ENCODE results near the gene CYP1B1.

DNA sequence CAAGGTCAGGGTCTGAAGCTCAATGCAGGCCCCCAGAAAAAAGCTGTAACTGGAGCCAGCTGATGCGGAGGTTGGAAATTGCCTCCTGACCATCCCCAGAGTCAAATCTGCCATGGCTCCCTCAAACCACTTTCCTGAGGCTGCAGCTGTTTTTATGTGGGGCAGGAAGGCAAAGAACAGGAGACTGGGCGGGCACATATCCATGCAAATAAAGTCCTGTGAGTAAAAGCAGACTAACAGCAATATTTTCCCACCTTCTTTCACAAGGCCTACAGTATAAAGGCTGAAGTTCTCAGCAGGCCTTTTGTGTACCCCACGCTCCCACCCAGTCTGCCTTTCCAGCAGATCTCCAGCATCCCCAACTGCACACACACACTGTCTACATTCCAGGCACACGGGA, 47.1 kb downstream of the CYP1B1 start:
- TF ChIP-seq, protein P1, sequence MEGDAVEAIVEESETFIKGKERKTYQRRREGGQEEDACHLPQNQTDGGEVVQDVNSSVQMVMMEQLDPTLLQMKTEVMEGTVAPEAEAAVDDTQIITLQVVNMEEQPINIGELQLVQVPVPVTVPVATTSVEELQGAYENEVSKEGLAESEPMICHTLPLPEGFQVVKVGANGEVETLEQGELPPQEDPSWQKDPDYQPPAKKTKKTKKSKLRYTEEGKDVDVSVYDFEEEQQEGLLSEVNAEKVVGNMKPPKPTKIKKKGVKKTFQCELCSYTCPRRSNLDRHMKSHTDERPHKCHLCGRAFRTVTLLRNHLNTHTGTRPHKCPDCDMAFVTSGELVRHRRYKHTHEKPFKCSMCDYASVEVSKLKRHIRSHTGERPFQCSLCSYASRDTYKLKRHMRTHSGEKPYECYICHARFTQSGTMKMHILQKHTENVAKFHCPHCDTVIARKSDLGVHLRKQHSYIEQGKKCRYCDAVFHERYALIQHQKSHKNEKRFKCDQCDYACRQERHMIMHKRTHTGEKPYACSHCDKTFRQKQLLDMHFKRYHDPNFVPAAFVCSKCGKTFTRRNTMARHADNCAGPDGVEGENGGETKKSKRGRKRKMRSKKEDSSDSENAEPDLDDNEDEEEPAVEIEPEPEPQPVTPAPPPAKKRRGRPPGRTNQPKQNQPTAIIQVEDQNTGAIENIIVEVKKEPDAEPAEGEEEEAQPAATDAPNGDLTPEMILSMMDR (IDR thresholded peaks at IDR 0.05; ENCODE audit: low read depth, low read length) = no peak
- TF ChIP-seq POLR2A (IDR thresholded peaks at IDR 0.05; ENCODE audit: extremely low read depth, insufficient read length) (no peak), MYC (IDR thresholded peaks at IDR 0.05; ENCODE audit: low read depth, low read length) (no peak), MAX (IDR thresholded peaks at IDR 0.05; ENCODE audit: low read depth, low read length) (no peak)
